NCI-H2107 treated with DMSO at 0.1 percent for 48 hours (cell line): ENCODE results near the gene RPGRIP1.
A peak's percentile ranks its signal among the peaks of the same experiment; 100 is the strongest.
"Not testable (repeated sequence)": the region's sequence is repeated elsewhere in the genome, so short reads cannot be mapped to it uniquely, and the experiment has no call there.

Experiments
- DNase-seq: peaks from one replicate; lab custom pipeline; 2025; ENCODE audit not compliant: unreplicated experiment; lab: John Stamatoyannopoulos, UW

Gene RPGRIP1

GRCh38 chr14:21279783-21280182, at the start of gene RPGRIP1:
Gene RPGRIP1, plus strand, starts transcription at chr14:21280083. Its CDS starts 7,894 bp downstream, at chr14:21287977.
- no peak for DNase-seq

- DNase-seq, result no peak
Observed at GRCh38 chr14:21231020-21231652, 48.7 kb upstream of the RPGRIP1 start.

- no peak for DNase-seq
Observed at GRCh38 chr14:21233457-21234076, 46.3 kb upstream of the RPGRIP1 start.

GRCh38 chr14:21234112-21234511, 45.8 kb upstream of the RPGRIP1 start:
- DNase-seq, result no peak

GRCh38 chr14:21236948-21237797, 42.7 kb upstream of the RPGRIP1 start:
- peak; percentile 63 for DNase-seq

- no peak for DNase-seq
Observed at GRCh38 chr14:21238823-21239518, 40.9 kb upstream of the RPGRIP1 start.

GRCh38 chr14:21240417-21240816, 39.5 kb upstream of the RPGRIP1 start:
- no peak for DNase-seq

GRCh38 chr14:21241218-21241819, 38.6 kb upstream of the RPGRIP1 start:
- DNase-seq, result no peak

- no peak for DNase-seq
Observed at GRCh38 chr14:21244544-21244943, 35.3 kb upstream of the RPGRIP1 start.

GRCh38 chr14:21245813-21246212, 34.1 kb upstream of the RPGRIP1 start:
- no peak for DNase-seq

- DNase-seq, result no peak
Observed at GRCh38 chr14:21248338-21248737, 31.5 kb upstream of the RPGRIP1 start.

- no peak for DNase-seq
Observed at GRCh38 chr14:21248739-21249411, 31.0 kb upstream of the RPGRIP1 start.

GRCh38 chr14:21251215-21251614, 28.7 kb upstream of the RPGRIP1 start:
- DNase-seq, result no peak

GRCh38 chr14:21252149-21252548, 27.7 kb upstream of the RPGRIP1 start:
- no peak for DNase-seq

GRCh38 chr14:21255385-21256101, 24.3 kb upstream of the RPGRIP1 start:
- DNase-seq, result no peak

GRCh38 chr14:21256102-21256447, 23.8 kb upstream of the RPGRIP1 start:
- not testable (repeated sequence) for DNase-seq

- no peak for DNase-seq
Observed at GRCh38 chr14:21256539-21257393, 23.1 kb upstream of the RPGRIP1 start.

GRCh38 chr14:21257394-21257909, 22.4 kb upstream of the RPGRIP1 start:
- DNase-seq, result peak; percentile 28
